NB4 (cell line): Measurements from ENCODE around the gene BCL3.
"Not testable (repeated sequence)": the region's sequence is repeated elsewhere in the genome, so short reads cannot be mapped to it uniquely, and the experiment has no call there.

Experiments
- DNase-seq: peaks from one replicate; pipeline ENCODE4 v3.0.0; 2010; ENCODE audit warnings: low read depth
- H3K4me3 ChIP-seq: one replicate; pipeline ENCODE4 v1.5.1; 2011; ENCODE audit warnings: mild to moderate bottlenecking, low read depth, low read length, moderate library complexity
- CTCF ChIP-seq: IDR thresholded peaks from one replicate; pipeline ENCODE4 v1.5.1; 2012; ENCODE audit warnings: low read depth, low read length
- MAX ChIP-seq: IDR thresholded peaks from 2 replicates; pipeline ENCODE4 v1.6.1; 2011; ENCODE audit warnings: low read depth, low read length
- MYC ChIP-seq: IDR thresholded peaks from 2 replicates; pipeline ENCODE4 v1.6.1; 2011; ENCODE audit warnings: low read depth, low read length
- POLR2A ChIP-seq: IDR thresholded peaks from 2 replicates; pipeline ENCODE4 v1.6.1; 2011; ENCODE audit warnings: mild to moderate bottlenecking; ENCODE audit not compliant: insufficient read length; ENCODE audit errors: extremely low read depth

Gene BCL3

GRCh38 chr19:44775676-44776240 is 27.2 kb downstream of the BCL3 start:
- no peak for TF ChIP-seq MAX
- DNase-seq, result no peak
- H3K4me3 ChIP-seq, result no peak overlapping the region

- no peak for DNase-seq
- no peak for TF ChIP-seq MYC
- TF ChIP-seq POLR2A, result no peak
- TF ChIP-seq MAX, result no peak
- no peak for TF ChIP-seq CTCF
- no peak overlapping the region for H3K4me3 ChIP-seq
Observed at GRCh38 chr19:44776402-44777096, 28.0 kb downstream of the BCL3 start.

GRCh38 chr19:44777715-44778347 is 29.3 kb downstream of the BCL3 start, which contains the start of gene CBLC:
Gene CBLC, plus strand, starts transcription at chr19:44777890. Its CDS starts 42 bp downstream, at chr19:44777932.
- TF ChIP-seq CTCF, result no peak
- no peak within 1 kb of the TSS for H3K4me3 ChIP-seq
- no peak for DNase-seq

- no peak for DNase-seq
- TF ChIP-seq MYC (no peak), POLR2A (no peak), CTCF (no peak), MAX (no peak)
- H3K4me3 ChIP-seq, result no peak overlapping the region
Observed at GRCh38 chr19:44779150-44779549, 30.6 kb downstream of the BCL3 start.

GRCh38 chr19:44781694-44782093 is 33.2 kb downstream of the BCL3 start:
- not testable (repeated sequence) for H3K4me3 ChIP-seq, DNase-seq

- no peak overlapping the region for H3K4me3 ChIP-seq
- DNase-seq, result peak; percentile 17
- TF ChIP-seq MAX (no peak), CTCF (no peak), MYC (no peak), POLR2A (no peak)
Observed at GRCh38 chr19:44782729-44783128, 34.2 kb downstream of the BCL3 start.

GRCh38 chr19:44783545-44783944 is 35.0 kb downstream of the BCL3 start:
- no peak overlapping the region for H3K4me3 ChIP-seq
- TF ChIP-seq MAX, result no peak
- no peak for TF ChIP-seq MYC
- no peak for TF ChIP-seq CTCF
- no peak for TF ChIP-seq POLR2A
- no peak for DNase-seq
